Hematopoietic multipotent progenitor cell (in vitro differentiated cells): ENCODE measurements around the gene PFKFB1. TPM values are rescaled to one million over a fixed set of nuclear protein-coding genes. Genes with fewer than 3 reads are reported as not detected.
"Not testable (repeated sequence)": the region's sequence is repeated elsewhere in the genome, so short reads cannot be mapped to it uniquely, and the experiment has no call there.

Source experiments
- DNase-seq, 3 donors: peaks; one replicate each; pipeline ENCODE4 v3.0.0-alpha.2; 2011 to 2015; ENCODE audit warnings: low read depth in 2 of 3, low spot score in 2 of 3
- total RNA-seq: library from RNA; depleted of rRNA; stranded (reverse); fragments of >200 nt; gene quantifications from one replicate; pipeline ENCODE4 v1.2.3, GENCODE V29; 2012

Gene PFKFB1
- total RNA-seq, 1 donor: 0.27 TPM

GRCh38 chrX:54994668-54995351 lies 822 bp upstream of the PFKFB1 start:
- no peak for DNase-seq

- no peak for DNase-seq
Observed at GRCh38 chrX:54992911-54993622, 921 bp downstream of the PFKFB1 start.

GRCh38 chrX:54991706-54992105 lies 2.3 kb downstream of the PFKFB1 start:
- DNase-seq: no peak

GRCh38 chrX:54983306-54983705 lies 10.7 kb downstream of the PFKFB1 start:
- not testable (repeated sequence) for DNase-seq

GRCh38 chrX:54980334-54980733 lies 13.7 kb downstream of the PFKFB1 start:
- no peak for DNase-seq

GRCh38 chrX:54979432-54979831 lies 14.6 kb downstream of the PFKFB1 start:
- no peak for DNase-seq

GRCh38 chrX:54978448-54978847 lies 15.5 kb downstream of the PFKFB1 start:
- DNase-seq: no peak

GRCh38 chrX:54977387-54977786 lies 16.6 kb downstream of the PFKFB1 start:
- no peak for DNase-seq

GRCh38 chrX:54964766-54965497 lies 29.1 kb downstream of the PFKFB1 start:
- DNase-seq: no peak

- DNase-seq: no peak
Observed at GRCh38 chrX:54961750-54962149, 32.2 kb downstream of the PFKFB1 start.

GRCh38 chrX:54950730-54951375 lies 43.1 kb downstream of the PFKFB1 start:
- DNase-seq: no peak

GRCh38 chrX:54945224-54945623 lies 48.8 kb downstream of the PFKFB1 start:
- no peak for DNase-seq

GRCh38 chrX:54944816-54945215 lies 49.2 kb downstream of the PFKFB1 start:
- no peak for DNase-seq

GRCh38 chrX:54937416-54937815 lies 56.6 kb downstream of the PFKFB1 start:
- no peak for DNase-seq

GRCh38 chrX:54935306-54935705 lies 58.7 kb downstream of the PFKFB1 start:
- no peak for DNase-seq

GRCh38 chrX:54934890-54935289 lies 59.1 kb downstream of the PFKFB1 start:
- no peak for DNase-seq

- DNase-seq: no peak
Observed at GRCh38 chrX:54934058-54934457, 59.9 kb downstream of the PFKFB1 start.

- DNase-seq: no peak
Observed at GRCh38 chrX:54933150-54933826, 60.7 kb downstream of the PFKFB1 start.

- DNase-seq: no peak
Observed at GRCh38 chrX:54931107-54931506, 62.9 kb downstream of the PFKFB1 start.

GRCh38 chrX:54930291-54931049 lies 63.5 kb downstream of the PFKFB1 start:
- DNase-seq: no peak
